ENCODE data around the gene YIPF3.

GRCh38 chr6:43472515-43472914 lies 44.2 kb downstream of the YIPF3 start:
- TF ChIP-seq CTCF (IDR thresholded peaks at IDR 0.05) (no peak), POLR2AphosphoS5 (IDR thresholded peaks at IDR 0.05) (no peak), POLR2A (IDR thresholded peaks at IDR 0.05; ENCODE audit: low read depth) (no peak)

Data from esophagus muscularis mucosa (tissue), 3 donors.